GM18507 (cell line): ENCODE measurements around the gene AAMP.
A peak's percentile ranks its signal among the peaks of the same experiment; 100 is the strongest.

Experiments
- DNase-seq: peaks from one replicate; pipeline ENCODE4 v3.0.0; 2011; ENCODE audit warnings: low read depth; ENCODE audit not compliant: insufficient read length; ENCODE audit errors: extremely low spot score
- FAIRE-seq: peaks from 2 replicates; lab custom pipeline; 2011; peaks lifted over from hg19 to GRCh38; lab: Jason Lieb, UNC

AAMP gene

DNA sequence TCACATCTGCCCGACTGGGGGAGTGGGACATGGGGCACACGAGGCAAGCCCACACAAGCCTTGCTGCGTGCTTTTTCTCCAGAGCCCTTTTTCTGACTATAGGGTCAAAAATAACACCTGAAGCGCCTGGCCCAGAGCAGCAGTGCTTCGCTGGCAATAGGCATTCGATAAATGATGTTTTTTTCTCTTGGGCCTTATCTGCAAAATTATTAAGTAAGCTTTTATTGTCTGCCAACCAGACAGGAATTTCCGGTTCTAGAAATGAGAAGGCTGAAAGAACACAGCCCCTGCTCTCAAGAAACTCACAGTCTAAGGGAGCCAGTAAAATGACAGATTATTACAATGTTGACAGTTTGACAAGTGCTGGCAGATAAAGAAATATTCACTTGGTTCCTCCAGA lies 25.1 kb upstream of the AAMP start:
- FAIRE-seq (no peak), DNase-seq (no peak)

DNA sequence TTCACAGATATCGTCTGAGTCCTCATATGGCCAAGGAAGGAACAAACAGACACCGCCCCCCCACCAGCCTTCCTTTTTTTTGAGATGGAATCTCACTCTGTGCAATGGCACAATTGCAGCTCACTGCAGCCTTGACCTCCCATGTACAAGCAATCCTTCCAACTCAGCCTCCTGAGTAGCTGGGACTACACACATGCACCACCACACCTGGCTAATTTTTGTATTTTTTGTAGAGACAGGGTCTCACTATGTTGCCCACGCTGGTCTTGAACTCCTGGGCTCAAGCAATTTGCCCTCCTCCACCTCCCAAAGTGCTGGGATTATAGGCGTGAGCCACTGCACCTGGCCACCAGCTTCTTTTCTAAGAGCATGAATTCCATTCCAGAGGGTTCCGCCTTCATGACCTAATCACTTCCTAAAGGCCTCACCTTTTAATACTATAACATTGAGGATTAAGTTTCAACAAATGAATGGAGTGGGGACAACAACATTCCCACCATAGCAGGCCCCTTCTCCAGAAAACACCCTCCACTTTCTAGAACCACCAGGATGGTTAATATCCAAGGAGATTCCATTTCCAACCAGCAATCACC lies 24.6 kb upstream of the AAMP start:
- no peak for FAIRE-seq

DNA sequence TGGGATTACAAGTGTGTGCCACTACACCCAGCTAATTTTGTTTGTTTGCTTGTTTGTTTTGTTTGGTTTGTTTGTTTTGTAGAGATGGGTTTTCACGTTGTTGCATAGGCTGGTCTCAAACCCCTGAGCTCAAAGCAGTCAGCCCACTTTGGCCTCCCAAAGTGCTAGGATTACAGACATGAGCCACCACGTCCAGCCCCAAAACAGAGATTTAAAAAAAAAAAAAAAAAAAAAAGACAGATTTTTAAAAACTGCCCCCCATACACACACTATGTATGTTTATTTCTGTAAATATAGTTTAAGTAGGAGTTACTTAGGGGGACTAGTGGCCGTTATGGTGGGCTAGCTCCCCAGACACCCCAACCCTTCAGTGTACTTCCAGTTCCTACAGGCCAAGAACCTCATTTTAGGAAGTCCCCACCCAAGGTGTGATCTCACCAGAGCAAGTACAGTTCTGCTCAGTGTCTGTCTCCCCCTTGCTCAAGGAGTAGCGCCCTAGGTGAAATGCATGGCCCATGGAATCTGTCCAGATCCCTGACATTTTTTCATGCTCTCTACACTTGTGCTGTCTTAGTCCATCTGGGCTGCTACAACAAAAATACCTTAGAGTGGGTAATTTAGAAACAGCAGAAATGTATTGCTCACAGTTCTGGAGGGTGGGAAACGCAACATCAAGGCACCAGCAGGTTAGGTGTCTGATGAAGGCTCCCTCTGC lies 23.9 kb upstream of the AAMP start:
- DNase-seq (no peak), FAIRE-seq (no peak)

More for the DNA sequence above, 24.6 kb upstream of the AAMP start:
- DNase-seq = no peak

DNA sequence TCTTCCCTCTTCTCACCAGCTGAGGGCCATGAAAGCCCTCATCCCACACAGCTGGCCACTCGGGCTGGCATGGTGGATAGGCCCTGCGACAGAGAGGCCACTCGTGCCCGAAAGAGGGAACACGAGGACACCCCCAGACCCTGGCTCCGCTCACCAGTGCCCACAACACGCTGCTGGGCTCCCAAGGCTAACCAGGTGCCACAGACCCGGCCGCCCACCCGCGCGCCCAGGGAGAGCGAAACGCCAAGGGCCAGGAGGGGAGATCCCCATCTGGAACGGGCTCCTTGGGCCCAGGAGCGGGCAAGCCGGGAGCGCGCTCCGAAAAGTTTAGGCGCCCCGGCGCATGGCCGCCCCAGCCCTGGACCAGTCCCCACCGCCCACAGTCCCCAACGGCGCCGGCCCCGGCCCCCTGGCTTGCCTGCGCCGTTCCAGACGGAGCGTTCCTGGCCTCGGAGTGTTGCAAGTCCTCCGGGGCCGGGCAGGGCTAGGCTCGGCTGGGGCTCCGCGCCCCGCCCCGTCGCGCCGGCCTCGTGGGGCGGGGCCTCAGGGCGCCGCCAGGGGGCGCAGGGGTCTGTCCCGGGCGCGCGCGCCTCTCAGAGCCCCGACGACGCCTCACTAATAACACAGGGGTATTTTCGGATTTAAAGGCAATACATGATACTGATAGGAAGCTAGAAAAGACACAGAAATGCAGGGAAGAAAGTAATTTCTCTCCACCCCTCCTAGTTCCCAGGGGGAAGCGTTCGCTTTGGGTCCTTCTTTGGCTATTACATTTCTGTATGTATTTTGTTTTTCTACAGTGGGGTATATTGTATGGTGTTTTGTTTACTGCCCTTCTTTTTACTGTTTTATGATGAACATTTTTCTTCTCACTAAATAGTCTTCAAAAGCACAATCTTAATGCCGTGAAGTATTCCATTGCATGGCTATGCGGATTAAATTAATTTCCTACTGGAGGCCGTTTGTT lies 22.4 kb upstream of the AAMP start, which contains the start of gene TMBIM1:
TMBIM1 (minus strand) TSS at position 456 of the 967 bp plus-strand sequence. CDS start 10,362 bp downstream, outside the sequence.
- FAIRE-seq (peak; percentile 48), DNase-seq (peak; percentile 82)

DNA sequence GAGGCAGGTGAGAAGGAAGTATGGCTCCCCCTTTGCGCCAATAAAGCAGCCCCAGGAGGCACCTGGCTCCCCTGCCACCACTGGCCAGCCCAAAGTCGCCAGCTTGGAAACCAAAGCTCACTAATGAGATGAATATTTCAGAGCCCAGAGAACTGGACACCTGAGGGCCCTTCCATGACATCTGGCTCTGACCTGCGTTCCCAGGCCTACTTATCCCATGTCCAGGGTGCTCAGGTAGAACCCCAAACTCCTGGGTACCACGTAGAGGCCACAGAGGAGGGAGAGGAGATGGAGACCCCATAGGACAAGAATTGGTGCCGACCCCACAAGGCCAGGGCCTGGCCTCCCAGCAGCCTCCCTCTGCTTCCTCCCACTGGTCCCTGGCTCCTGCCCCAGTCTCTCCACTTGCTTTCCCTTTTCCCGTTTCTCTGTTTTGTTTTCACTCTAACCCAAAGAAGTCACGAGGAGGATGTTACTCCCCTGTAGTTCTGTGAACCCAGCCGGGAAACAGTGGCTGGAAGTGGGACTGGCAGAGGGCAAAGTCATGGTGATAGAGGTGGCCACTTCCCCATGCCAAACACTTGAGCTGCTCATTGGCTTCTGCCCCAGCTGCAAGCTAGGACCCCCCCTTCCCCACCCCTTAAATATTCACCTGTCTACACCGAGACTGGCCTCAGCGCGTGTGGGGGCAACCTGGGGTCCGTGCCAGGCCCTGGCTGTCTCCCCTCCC lies 21.5 kb upstream of the AAMP start:
- DNase-seq (no peak), FAIRE-seq (no peak)

DNA sequence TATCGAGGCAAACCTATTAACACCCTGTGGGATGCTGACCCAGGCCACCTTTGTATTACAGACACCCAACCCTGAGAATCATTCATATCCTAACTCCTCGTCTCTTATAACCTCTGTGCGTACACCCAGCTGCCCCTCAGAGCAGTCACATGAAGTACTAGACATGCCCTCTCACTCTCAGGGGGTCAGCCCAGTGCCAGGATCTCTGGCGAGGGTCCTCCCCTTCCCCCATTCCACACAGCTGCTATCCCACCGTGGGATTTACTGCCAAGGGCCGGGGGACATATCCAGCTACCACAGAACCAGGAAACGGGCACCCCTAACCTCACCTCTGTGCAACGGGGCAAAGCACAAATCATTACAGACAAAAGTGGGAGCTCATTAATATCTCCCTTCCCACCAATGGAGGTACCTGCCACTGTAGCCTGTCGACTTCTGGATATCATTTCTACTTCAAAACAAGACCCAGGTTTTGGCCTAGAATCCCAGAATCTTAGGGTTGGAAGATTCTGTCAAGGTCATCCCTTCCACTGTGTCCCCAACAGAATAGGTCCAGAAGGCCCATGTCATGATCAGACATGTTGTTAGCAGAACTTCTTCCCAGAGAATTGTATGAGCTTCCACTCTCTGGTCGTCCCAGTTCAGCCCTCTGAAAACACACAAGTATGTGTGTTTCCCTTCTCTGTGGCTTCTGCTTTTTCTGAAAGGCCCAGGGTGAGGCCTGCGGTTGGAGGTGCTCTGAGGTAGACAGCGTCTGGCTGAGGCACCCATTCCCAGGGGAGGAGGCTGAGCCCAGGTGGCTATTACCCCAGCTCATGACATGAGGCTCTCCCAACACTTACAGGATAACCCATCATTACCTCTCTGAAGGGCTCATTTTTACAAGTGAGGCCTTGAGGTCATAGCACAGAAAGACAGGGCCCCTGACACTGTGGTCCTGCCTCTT lies 20.7 kb upstream of the AAMP start:
- peak; percentile 93 for FAIRE-seq

DNA sequence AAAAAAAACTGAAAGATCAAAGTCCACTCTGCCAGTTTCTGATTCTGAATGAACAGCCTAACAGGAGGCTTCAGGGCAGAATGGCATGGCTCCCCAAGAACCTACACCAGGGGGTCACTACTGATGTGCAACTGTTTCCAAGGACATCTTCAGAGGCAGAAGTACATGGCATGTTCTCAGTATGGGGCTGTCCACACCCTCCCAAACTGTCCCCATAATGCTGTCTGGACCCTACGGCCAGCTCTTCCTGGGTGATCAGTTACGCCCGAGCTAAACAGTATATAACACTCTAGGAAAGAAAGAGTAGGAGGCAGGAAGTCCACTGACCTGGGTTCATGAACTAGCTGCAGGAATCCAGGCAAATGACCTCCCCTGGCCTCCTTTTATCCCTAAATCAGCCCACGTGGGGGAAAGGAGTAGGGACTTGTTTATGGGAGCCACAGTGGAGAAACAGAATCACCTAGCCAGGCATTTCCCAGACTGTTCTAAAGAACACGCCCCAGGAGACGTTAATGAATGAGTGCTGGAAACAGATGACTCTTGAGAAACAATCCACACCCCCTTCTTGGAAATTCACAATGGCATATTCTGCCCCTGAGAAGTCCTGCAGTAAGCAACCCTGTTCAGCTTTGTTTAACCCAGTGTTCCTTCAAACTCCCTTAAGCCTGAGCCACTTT lies 19.8 kb upstream of the AAMP start:
- FAIRE-seq = no peak
- DNase-seq = no peak

More for the DNA sequence above, 20.7 kb upstream of the AAMP start:
- no peak for DNase-seq

DNA sequence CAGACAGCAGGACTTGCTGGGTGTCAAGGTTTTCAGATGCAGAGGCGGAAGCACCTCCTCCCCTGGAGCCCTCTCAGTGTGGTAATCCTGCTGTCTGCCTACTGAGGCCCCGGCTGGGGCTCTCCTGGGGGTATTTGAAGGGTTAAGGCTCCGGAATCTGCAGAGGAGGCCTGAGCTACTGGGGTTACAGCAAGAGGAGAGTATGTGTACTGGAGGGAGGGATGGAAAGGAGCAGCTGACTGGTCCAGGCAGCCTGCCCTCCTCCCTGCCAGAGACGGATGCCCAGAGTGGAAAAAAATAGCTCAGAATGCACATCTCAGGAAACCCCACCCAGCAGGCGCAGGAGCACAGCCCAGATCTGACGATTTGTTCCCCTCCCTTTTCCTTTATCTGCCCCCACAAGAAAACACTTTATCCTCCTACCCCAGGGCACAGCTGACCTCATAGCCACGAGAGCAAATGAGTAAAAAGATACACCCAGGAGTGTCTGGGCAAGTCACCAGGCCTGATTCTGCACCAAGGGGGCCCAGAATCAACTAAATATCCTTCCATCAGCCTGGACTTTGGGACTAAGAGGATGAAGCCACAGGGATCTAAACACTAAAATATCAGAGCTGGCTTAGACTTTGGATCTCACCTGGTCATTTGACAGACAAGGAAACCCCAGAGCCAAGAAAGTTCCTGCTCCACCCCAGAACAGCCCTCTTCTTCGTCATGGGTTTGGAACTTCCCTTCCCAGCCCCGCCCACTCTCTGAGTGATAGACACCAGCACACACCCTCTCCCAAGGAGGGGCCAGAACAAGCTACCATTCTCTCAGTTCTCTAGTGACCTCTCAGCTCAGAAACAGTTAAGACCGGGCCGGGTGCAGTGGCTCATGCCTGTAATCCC lies 16.9 kb upstream of the AAMP start:
- no peak for DNase-seq
- FAIRE-seq = peak; percentile 92

DNA sequence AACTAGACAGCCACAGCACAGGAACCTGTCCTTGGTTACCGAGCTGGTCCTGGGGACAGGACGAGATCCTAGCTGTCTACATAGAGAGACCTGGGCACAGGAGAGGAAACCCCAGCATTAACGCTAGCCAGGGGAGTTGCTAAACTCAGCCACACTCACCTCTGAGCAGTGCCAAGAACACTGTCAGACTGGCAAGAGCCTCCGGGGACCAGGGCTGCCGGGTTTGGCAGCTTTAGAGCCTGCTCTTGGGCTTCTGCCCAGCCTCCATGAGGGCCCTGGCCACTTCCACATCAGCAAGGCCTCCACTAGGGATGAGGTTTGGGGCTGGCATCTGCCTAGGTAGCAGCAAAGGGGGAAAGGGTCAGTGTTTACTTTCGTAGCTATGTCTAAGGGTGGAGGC lies 15.7 kb upstream of the AAMP start:
- DNase-seq = no peak
- FAIRE-seq = no peak

DNA sequence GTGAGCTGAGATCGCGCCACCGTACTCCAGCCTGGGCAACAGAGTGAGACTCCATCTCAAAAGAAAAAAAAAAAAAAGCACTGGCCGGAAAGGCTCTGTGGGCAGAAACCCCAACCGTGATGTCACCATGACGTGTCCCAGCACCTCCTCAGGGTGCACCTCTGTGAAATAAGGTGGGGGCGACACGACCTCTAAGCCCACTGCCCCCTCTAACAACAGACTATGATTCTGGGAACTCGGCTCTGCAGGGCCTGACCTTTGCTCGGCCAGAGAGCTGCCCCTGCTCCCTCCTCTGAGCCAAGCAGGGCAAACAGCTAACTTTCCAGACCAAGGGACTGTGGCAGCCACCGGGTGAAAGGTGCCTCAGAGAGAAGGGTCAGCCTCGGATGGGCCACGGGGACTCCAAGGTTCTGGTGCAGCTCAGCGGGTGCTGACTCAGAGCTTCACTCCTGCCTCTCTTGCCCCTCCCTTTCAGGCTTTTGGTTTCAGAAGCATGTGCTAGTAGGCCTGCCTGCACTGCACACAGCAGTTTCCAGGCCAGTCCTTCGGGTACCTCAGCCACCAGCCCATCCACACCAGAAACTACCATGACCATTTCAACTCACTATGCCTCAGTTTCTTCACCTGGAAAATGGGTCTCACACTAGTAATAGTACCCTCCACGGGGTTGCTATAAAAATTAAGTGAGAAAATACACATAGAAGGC lies 14.3 kb upstream of the AAMP start:
- DNase-seq = no peak
- peak; percentile 84 for FAIRE-seq

DNA sequence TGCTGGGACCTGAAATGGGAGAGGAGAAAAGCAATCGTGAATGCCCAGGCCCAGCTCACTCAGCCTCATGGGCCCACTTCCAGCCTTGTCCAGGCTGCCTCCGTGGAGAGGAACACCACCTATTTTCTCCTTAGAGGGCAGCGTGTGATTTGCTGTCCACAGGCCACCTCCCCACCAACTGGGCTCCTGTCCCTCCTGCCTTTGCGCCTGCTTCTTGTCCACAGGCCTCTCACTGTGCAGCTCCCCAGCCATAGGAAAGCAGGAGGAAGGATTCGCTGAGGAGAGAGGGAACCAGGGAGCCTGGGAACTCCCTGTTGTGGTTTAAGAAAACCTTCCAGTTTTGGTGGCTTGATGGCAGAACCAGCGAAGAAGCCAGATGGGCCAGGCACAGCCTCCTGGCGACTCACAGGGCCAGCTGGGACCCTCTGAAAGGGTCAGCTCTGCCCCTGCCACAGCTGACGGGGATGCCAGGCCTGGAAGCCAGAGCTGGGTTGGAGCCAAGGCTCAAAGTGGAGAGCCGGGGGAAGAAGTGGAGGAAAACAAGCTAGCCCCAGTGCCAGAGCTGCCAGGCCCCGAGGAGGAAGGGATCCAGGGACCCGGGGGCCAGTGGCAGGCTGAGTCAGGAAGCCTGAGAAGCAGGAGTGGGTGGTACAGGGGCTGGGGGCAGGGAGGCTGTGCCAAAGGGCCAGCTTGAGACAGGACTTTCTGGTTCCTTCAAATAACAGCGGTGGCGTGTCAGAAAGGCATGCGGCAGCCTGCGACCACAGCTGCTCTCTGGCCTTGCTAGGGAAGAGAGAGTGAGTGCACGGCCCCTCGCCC lies 12.4 kb upstream of the AAMP start:
- FAIRE-seq = no peak
- no peak for DNase-seq

DNA sequence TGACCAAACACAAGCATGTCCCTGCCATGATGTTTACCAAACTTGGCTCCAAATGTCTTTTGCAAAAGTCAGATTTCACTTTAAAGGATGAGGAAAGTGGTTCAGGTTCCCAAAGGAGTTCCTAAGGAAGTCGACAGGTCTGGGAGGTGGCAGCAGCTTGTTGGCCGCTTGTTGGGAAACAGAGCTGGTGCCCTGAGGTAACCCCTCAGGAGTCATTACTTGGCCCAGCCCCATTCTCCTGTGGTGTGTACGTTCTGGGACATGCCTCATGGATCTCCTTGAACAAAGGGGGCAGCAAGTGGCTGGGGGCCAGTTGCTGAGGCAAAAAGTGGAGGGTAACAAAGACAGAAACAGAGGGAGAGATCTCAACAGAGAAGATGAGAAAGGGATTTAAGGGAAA lies 11.5 kb upstream of the AAMP start:
- DNase-seq (no peak), FAIRE-seq (no peak)

DNA sequence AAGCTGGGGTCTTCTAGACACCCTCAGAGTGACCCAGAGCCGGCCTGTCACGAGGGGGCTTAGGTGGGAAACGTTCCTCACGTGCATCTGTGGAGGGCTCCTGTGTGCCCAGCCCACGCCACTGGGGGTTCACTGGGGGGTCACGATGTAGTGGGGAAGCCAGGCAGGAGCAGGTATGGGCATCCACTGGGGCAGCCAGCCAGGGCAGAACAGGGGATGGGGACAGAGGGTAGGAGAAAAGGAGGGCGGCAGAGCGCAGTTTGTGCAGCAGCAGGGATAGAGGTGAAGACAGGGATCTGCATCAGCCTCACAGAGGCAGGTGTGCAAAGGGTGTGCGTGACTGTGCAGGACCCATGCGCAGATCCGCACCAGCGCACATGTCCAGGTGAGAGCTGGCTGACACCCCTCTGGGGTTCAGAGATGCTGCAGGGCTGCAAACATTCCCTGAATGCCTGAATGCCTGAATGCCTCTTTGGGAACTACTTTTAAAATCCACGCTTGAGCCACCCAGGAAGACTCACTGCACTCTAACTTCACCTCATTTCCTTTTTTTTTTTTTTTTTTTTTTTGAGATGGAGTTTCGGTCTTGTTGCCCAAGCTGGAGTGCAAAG lies 10.4 kb upstream of the AAMP start:
- FAIRE-seq (no peak), DNase-seq (no peak)

DNA sequence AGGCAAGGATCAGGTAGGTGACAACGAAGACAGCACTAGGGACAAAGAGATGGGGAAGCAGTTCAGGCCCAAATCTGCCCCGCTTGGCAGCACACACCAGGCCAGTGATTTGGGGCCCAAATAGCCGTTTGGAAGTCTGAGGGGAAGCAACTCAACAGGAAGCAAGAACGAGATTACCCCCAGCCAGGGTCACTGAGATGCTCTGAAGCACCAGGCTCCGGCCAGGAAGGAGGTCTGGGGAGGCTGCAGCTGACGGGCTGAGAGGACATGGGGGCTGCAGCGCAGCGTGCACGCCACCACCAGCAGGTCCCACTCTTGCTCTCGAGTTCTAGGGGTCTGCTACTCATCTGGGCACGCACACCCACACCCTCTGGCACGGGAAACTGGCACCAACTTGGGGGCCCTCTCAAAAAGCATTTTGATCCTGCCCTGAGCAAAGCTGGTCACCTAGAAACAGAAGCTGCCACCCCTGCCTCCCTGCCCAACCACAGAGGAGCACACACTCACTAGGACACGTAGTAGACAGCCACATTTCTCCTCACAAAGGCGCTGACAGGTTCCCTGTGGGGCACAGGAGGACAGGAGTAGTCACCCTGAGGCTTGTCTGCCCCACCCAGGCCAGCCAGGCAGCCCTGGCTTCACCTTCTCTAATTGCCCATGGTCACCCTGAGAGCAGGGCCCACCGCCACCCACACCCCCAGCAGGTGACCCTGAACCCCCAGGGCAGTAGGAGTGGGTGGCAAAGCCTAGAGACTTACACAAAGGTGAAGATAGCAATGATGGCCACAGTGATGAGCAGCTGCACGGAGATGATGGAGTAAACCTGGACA lies 8.8 kb upstream of the AAMP start:
- no peak for DNase-seq
- no peak for FAIRE-seq
